Measurements from ENCODE around the gene SIL1.
"Not testable (repeated sequence)": the region's sequence is repeated elsewhere in the genome, so short reads cannot be mapped to it uniquely, and the experiment has no call there.

SIL1 gene

GRCh38 chr5:139016186-139016585 is 182.0 kb downstream of the SIL1 start:
- DNase-seq, result no peak

DNA sequence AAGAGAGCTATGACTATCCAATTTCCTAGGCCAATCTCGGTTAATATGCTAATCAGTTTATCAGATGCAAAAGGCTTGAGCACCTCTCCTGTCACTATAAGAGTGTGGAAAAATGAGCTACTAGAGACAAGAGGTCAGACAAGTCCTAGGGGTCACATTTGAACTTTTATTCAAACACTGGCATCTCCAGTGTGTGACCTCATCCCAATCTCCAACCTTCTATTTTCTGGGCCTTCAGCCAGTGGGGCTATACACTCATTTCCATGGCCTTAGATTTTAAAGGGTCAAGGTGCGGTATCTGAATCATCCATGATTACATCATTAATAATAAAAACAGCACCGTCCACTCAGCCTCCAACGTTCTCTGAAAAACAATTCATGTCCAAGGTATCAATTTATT is 183.4 kb downstream of the SIL1 start:
- DNase-seq, result no peak

- no peak for DNase-seq
Measured at GRCh38 chr5:139012176-139012575, 186.0 kb downstream of the SIL1 start.

DNA sequence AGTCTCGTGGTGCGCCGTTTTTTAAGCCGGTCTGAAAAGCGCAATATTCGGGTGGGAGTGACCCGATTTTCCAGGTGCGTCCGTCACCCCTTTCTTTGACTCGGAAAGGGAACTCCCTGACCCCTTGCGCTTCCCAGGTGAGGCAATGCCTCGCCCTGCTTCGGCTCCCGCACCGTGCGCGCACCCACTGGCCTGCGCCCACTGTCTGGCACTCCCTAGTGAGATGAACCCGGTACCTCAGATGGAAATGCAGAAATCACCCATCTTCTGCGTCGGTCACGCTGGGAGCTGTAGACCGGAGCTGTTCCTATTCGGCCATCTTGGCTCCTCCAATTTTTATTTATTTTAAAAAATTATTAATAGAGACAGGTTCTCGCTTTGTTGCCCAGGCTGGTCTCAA is 187.0 kb downstream of the SIL1 start:
- not testable (repeated sequence) for DNase-seq

GRCh38 chr5:139004374-139005307 is 193.5 kb downstream of the SIL1 start:
- DNase-seq, result no peak

- DNase-seq, result no peak
Measured at GRCh38 chr5:138999674-139000073, 198.5 kb downstream of the SIL1 start.

DNA sequence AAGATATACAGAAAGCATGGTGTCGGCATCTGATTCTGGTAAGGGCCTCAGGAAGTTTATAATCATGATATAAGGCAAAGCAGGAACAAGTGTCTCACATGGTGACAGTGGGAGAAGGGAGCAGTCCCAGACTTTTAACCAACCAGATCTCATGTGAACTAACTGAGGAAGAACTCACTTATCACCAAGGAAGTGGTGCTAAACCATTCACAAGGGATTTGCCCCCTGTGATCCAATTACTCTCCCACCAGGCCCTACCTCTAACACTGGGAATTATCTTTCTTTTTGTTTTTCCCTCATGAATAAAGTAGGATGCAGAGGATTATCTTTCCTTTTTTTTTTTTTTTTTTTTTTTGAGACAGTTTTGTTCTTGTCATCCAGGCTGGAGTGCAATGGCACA is 199.6 kb downstream of the SIL1 start:
- no peak for DNase-seq

- no peak for DNase-seq
Measured at GRCh38 chr5:138996120-138996519, 202.0 kb downstream of the SIL1 start.

- no peak for DNase-seq
Measured at GRCh38 chr5:138990986-138991590, 207.1 kb downstream of the SIL1 start.

GRCh38 chr5:138989720-138990119 is 208.4 kb downstream of the SIL1 start:
- DNase-seq, result no peak

GRCh38 chr5:138986186-138986800 is 211.9 kb downstream of the SIL1 start:
- no peak for DNase-seq

DNA sequence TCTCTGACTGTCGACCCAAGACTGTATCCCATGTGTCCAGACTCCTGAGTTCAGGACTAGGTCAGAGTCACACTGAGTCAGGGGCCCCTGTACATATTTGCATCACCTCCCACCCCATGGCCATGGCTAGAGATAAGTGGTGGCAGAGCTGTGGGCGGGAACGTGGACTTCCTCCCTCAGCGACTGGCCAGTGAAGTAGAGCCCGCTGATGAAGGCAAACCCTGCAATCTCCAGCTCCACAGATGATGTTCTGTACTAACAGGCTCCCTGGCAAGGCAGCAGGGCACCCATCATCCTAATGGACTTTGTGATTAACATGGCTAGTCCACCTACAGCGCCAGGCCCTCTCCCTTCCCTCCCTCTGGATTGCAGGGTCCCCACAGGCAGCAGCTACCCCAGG is 212.5 kb downstream of the SIL1 start:
- DNase-seq, result no peak

GRCh38 chr5:138985256-138985655 is 212.9 kb downstream of the SIL1 start:
- DNase-seq, result no peak

DNA sequence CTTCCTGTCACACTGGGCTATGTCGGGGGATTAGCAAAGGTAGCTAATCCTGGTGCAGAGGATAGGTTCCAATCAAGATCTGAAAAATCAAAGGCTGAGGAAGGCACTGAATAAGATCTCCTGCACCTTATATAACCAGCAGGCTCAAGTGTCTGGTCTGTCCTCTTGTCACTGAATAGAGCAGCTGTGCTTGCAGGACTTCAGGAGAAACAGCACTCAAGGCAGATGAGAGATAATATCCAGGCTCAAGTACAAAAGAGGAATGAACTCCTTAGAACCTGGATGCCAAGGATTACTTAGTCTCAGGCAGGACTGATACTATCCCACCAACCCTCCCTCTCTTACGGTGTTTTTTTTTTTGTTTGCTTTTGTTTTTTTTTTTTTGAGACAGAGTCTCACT is 214.2 kb downstream of the SIL1 start:
- DNase-seq, result no peak

GRCh38 chr5:138981586-138981985 is 216.6 kb downstream of the SIL1 start:
- no peak for DNase-seq

DNA sequence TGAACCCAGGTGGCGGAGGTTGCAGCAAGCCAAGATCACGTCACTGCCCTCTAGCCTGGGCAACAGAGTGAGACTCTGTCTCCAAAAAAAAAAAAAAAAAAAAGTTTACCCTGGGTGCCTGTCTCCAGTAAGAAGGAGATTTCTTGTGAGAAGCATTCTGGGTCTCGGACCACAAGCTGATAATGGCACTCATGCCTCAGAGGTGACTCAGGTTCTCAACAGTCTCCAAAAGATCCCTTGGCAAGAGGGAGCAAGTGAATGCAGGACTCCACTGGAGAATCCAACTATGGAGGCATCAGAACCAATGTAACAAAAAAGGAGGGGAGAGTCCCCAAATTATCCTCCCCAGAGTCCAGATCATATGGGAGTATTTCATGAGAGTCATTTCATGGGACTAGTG is 217.0 kb downstream of the SIL1 start:
- no peak for DNase-seq

GRCh38 chr5:138980441-138980840 is 217.7 kb downstream of the SIL1 start:
- no peak for DNase-seq

- DNase-seq, result no peak
Measured at GRCh38 chr5:138979684-138980280, 218.4 kb downstream of the SIL1 start.

DNA sequence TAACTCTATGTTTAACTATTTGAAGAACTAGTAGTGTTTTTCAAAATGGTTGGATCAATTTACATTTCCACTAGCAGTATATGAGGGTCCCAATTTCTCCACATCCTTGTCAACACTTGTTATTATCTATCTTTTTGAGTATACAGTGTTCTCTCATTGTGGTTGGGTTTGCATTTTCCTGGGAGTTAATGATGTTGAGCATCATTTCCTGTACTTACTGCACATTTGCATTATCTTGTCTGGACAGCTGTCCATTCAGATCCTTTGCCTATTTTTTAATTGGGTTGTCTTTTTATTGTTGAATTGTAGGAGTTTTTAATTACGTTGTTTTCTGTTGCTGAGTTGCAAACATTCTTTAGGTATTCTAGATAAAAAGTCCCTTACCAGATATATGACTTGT is 219.6 kb downstream of the SIL1 start:
- no peak for DNase-seq

GRCh38 chr5:138978080-138978479 is 220.1 kb downstream of the SIL1 start:
- no peak for DNase-seq

DNA sequence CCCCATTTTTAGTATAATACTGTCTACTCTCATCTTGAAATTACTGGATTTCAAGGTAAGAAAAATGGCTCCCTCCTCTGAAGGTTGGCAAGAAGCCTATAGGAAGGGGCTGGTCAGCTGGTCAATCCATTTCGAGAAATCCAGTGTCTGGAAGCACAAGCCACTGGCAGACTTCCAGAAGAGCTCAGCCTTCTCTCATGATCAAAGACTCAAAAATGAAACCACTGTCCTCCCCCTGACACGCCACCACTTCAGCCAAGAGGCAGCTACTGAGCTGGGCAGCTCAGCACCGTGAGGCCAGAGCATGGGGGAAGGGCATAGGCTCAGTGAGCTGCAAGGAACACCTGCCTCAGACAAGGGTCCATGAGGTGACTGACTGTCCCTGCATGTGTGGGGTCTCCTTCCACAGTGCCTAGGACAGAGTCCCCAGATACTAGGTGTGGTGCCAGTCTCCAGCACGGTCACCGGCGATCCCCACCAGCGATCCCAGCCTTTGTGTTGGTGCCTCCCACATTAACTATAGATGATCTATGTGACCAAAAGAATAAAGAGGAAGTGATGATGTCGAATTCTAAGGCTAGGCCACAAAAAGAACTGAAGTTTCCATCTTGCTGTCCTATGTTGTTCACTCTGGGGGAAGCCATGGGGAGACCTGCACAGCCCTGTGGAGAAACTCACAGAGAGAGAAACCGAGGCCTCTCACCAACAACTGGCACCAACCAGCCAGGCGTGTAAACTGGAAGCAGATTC is 222.9 kb downstream of the SIL1 start:
- no peak for DNase-seq

- no peak for DNase-seq
Measured at GRCh38 chr5:138974227-138975063, 223.7 kb downstream of the SIL1 start.
